GM12878 (cell line): Measurements from ENCODE around the gene PLA2G2C. TPM values are rescaled to one million over a fixed set of nuclear protein-coding genes. Genes with fewer than 3 reads are reported as not detected.

ENCODE experiments used
- ATAC-seq: fragments of 200-7000 bp; cut with Tn5 transposase; 3 replicates; pipeline ENCODE4 v1.9.1; 2020; ENCODE audit warnings: mild to moderate bottlenecking, moderate library complexity
- BruUV-seq: library from RNA; stranded (reverse); fragments of 400-500 nt; replicated peaks from 2 replicates; lab custom pipeline; 2021; lab: Mats Ljungman, UMichigan
- CTCF ChIA-PET: fragments of 300-600 bp; sonication (Branson Sonifier 250); formaldehyde crosslinking; extraction: SDS; loops from one replicate; lab custom pipeline; 2021; ENCODE audit warnings: inconsistent platforms; lab: Yijun Ruan, JAX
- POLR2A ChIA-PET: fragments of 350-600 bp; formaldehyde crosslinking; extraction: SDS; loops from one replicate; lab custom pipeline; 2021; ENCODE audit warnings: inconsistent platforms; lab: Charles Lee
- RAD21 ChIA-PET: fragments of 300-600 bp; sonication (Branson Sonifier 250); formaldehyde crosslinking; loops from one replicate; lab custom pipeline; 2023; ENCODE audit warnings: antibody characterized with exemption; ENCODE audit not compliant: unreplicated experiment; lab: Charles Lee
- SMC1A ChIA-PET: fragments of 300-600 bp; sonication (Branson Sonifier 250); formaldehyde crosslinking; loops from one replicate; lab custom pipeline; 2023; ENCODE audit not compliant: unreplicated experiment, uncharacterized antibody; lab: Charles Lee
- DNase-seq: peaks from one replicate; pipeline ENCODE4 v3.0.0-alpha.2; 2011; ENCODE audit warnings: low read depth, low spot score
- FAIRE-seq: peaks from 3 replicates; lab custom pipeline; 2011; peaks lifted over from hg19 to GRCh38; lab: Jason Lieb, UNC
- H2AFZ ChIP-seq: 2 replicates; pipeline ENCODE4 v1.6.0; 2011; ENCODE audit warnings: low read depth, low read length, control low read depth; ENCODE audit not compliant: control insufficient read depth
- H3K27ac ChIP-seq: 2 replicates; pipeline ENCODE4 v1.5.1; 2011; ENCODE audit warnings: control low read depth; ENCODE audit not compliant: control insufficient read depth, insufficient read depth
- H3K27me3 ChIP-seq, 2 experiments: replicated peaks in 1 of 2; 2 replicates each; pipeline versions ENCODE4 v1.6.0 to v1.6.1; 2011; ENCODE audit warnings: low read length in 1 of 2; ENCODE audit not compliant: control insufficient read depth in 2 of 2, insufficient read depth in 2 of 2
- H3K36me3 ChIP-seq, 2 experiments: 2 replicates each; pipeline ENCODE4 v1.5.1; 2011; ENCODE audit warnings: low read length in 1 of 2; ENCODE audit not compliant: control insufficient read depth in 2 of 2, insufficient read depth in 2 of 2
- H3K4me1 ChIP-seq: 2 replicates; pipeline ENCODE4 v1.6.1; 2011; ENCODE audit warnings: mild to moderate bottlenecking, low read length, moderate library complexity, mixed read lengths; ENCODE audit not compliant: control insufficient read depth, insufficient read depth
- H3K4me2 ChIP-seq: 2 replicates; pipeline ENCODE4 v1.6.0; 2011; ENCODE audit warnings: control low read depth; ENCODE audit not compliant: control insufficient read depth, insufficient read depth
- H3K4me3 ChIP-seq: fragments of 200-600 bp; sonication (generic); 2 replicates; pipeline ENCODE4 v1.5.1; 2016
- H3K79me2 ChIP-seq: 2 replicates; pipeline ENCODE4 v1.6.0; 2011; ENCODE audit warnings: low read length; ENCODE audit not compliant: control insufficient read depth, insufficient read depth
- H3K9ac ChIP-seq: 2 replicates; pipeline ENCODE4 v1.8.0; 2011; ENCODE audit warnings: low read length, control low read depth, mixed read lengths; ENCODE audit not compliant: control insufficient read depth, insufficient read depth
- H3K9me3 ChIP-seq: replicated peaks from 3 replicates; pipeline ENCODE4 v1.5.1; 2011; ENCODE audit warnings: mild to moderate bottlenecking, low read length; ENCODE audit not compliant: control insufficient read depth, insufficient read depth
- H4K20me1 ChIP-seq: 2 replicates; pipeline ENCODE4 v1.6.0; 2011; ENCODE audit not compliant: control insufficient read depth, insufficient read depth
- BCL11A ChIP-seq: IDR thresholded peaks from 2 replicates; pipeline ENCODE4 v1.6.1; 2011; ENCODE audit warnings: low read depth, low read length
- BRCA1 ChIP-seq: IDR thresholded peaks from 2 replicates; pipeline ENCODE4 v1.6.1; 2011; ENCODE audit warnings: low read depth, low read length, improper control_type of control experiment
- CHD1 ChIP-seq: IDR thresholded peaks from 2 replicates; pipeline ENCODE4 v1.6.1; 2012; ENCODE audit warnings: low read depth, low read length, improper control_type of control experiment
- CHD2 ChIP-seq: IDR thresholded peaks from 2 replicates; pipeline ENCODE4 v1.6.1; 2011; ENCODE audit warnings: low read depth, low read length, improper control_type of control experiment, borderline replicate concordance
- CREB1 ChIP-seq: IDR thresholded peaks from 2 replicates; pipeline ENCODE4 v1.6.1; 2012; ENCODE audit warnings: low read depth, mild to moderate bottlenecking, inconsistent platforms
- FOXK2 ChIP-seq: fragments of 450-650 bp; IDR thresholded peaks from 2 replicates; pipeline ENCODE4 v1.6.1; 2017; ENCODE audit warnings: mild to moderate bottlenecking, moderate library complexity
- IRF3 ChIP-seq: fragments of 450-650 bp; IDR thresholded peaks from 2 replicates; pipeline ENCODE4 v1.6.1; 2014; ENCODE audit warnings: mild to moderate bottlenecking
- MEF2A ChIP-seq: IDR thresholded peaks from 2 replicates; pipeline ENCODE4 v1.6.1; 2011; ENCODE audit warnings: low read depth, mild to moderate bottlenecking, low read length, moderate library complexity; ENCODE audit not compliant: insufficient read depth
- NR2F1 ChIP-seq: fragments of 450-650 bp; conservative IDR thresholded peaks from 2 replicates; pipeline ENCODE4 v1.6.1; 2017; ENCODE audit warnings: mild to moderate bottlenecking
- POLR2A ChIP-seq: IDR thresholded peaks from 2 replicates; pipeline ENCODE4 v1.6.1; 2011; ENCODE audit warnings: low read depth, mild to moderate bottlenecking, low read length
- RBBP5 ChIP-seq: fragments of 200-600 bp; sonication (generic); conservative IDR thresholded peaks from 2 replicates; pipeline ENCODE4 v1.6.1; 2016
- SIX5 ChIP-seq: IDR thresholded peaks from 2 replicates; pipeline ENCODE4 v1.6.1; 2011; ENCODE audit warnings: mild to moderate bottlenecking, low read depth, low read length, moderate library complexity; ENCODE audit not compliant: severe bottlenecking
- SMAD1 ChIP-seq: fragments of 450-650 bp; IDR thresholded peaks from 2 replicates; pipeline ENCODE4 v1.6.1; 2018; ENCODE audit warnings: mild to moderate bottlenecking, low read depth; ENCODE audit not compliant: partially characterized antibody
- TBL1XR1 ChIP-seq: IDR thresholded peaks from 2 replicates; pipeline ENCODE4 v1.6.1; 2012; ENCODE audit warnings: low read depth, low read length, improper control_type of control experiment
- ZNF592 ChIP-seq: fragments of 450-650 bp; IDR thresholded peaks from 2 replicates; pipeline ENCODE4 v1.6.1; 2017; ENCODE audit warnings: mild to moderate bottlenecking, moderate library complexity
- WGBS: methylation state at CpG from one replicate; pipeline ENCODE4 v1.1.6; 2016; ENCODE audit warnings: low lambda C conversion rate; ENCODE audit not compliant: insufficient replicate concordance, insufficient coverage; ENCODE audit errors: missing lambda C conversion rate; 5-methylcytosine and 5-hydroxymethylcytosine counted together
- in situ Hi-C: fragments of 300-500 bp; cut with MboI; formaldehyde crosslinking; loops from 9 replicates; pipeline ENCODE4 v1.14.3; 2018; ENCODE audit warnings: mixed read lengths
- intact Hi-C: fragments of 100-400 bp; cut with micrococcal nuclease; formaldehyde crosslinking; loops from one replicate; pipeline ENCODE4 v1.14.2; 2022; ENCODE audit not compliant: unreplicated experiment
- polyA plus RNA-seq, 11 experiments: library from polyadenylated mRNA; depleted of rRNA in 4 of 11; unstranded in 6 of 11; stranded (reverse) in 5 of 11; fragments of >200 nt; fragmentation: Nextera tagmentation in 4 of 11; fragmentation: Illumina TruSeq in 1 of 11; extraction: Ambion mirVana in 4 of 11; extraction: Trizol in 1 of 11; gene quantifications; 1 replicate in 1 of 11; 2 replicates in 10 of 11; pipeline versions ENCODE4 v1.2.1 to v1.2.3, GENCODE V29; 2011 to 2016; ENCODE audit warnings: inconsistent platforms in 2 of 11, missing spikeins in 2 of 11, low read depth in 1 of 11
- total RNA-seq, 4 experiments: library from RNA; depleted of rRNA in 3 of 4; stranded (reverse); fragments of >200 nt in 3 of 4; fragmentation: Illumina TruSeq in 1 of 4; extraction: Trizol in 1 of 4; gene quantifications; 2 replicates each; pipeline versions ENCODE4 v1.2.1 to v1.2.3, GENCODE V29; 2013 to 2021

Gene PLA2G2C
- total and polyA plus RNA-seq, 10 of the 15 experiments (the other 5 are each of a cell fraction or from before 2014, with no cell fraction given): 0.05 TPM; not detected in 9

DNA sequence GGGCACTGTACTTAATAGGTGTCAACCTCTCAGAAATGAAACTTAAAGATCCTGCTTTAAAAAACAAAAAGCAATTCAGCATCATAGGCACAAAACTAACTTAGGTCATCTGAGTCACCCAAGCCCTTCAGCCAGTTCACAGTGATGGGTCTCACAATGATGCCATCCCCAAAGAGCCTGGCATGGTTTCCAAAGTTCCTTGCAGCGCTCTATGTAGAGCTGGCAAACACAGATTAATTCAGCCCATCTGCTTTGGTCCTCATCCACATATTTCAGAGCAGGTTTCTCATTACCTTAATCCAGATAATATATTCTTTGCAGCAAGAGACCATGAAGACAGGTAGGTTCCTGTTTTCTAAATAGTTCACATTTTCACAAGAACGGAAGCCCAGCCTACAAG is 14.6 kb upstream of the PLA2G2C start:
- SMC1A ChIA-PET: no interaction called here
- BruUV-seq: no TSS peak
- in situ Hi-C loops: no loop called here

GRCh38 chr1:20199840-20200239 is 13.5 kb upstream of the PLA2G2C start:
- H3K4me2 ChIP-seq: no peak overlapping the region
- no peaks in the 10 kb centered on the region for H3K9me3 ChIP-seq
- H3K36me3 ChIP-seq: no peaks in the 10 kb centered on the region
- WGBS: 15% methylated on average over 2 of the region's 2 CpGs
- intact Hi-C loops: loop anchor here (5.0 to 10.0 kb wide), 2 partner anchors 48 to 225 kb away; partner anchors contain the start of gene PLA2G2A
- H3K27me3 ChIP-seq: peaks cover 4% of the 10 kb centered on the region in 2 experiments; a peak in 2 of 4 replicates
- CTCF ChIA-PET: interaction anchor here (1.0 kb wide), 1 partner anchor 13 kb away, joined by 4 read pairs; no protein-coding TSS in a partner anchor
- FAIRE-seq: no peak
- H2AFZ ChIP-seq: no peak overlapping the region
- no peaks in the 10 kb centered on the region for H3K4me1 ChIP-seq
- ATAC-seq: no peak
- in situ Hi-C loops: no loop called here
- H4K20me1 ChIP-seq: no peaks in the 10 kb centered on the region
- SMC1A ChIA-PET: interaction anchor here (1.1 kb wide), 1 partner anchor 24 kb away, joined by 3 read pairs; no protein-coding TSS in a partner anchor
- no TSS peak for BruUV-seq
- no peaks in the 10 kb centered on the region for H3K79me2 ChIP-seq
- POLR2A ChIA-PET: no interaction called here
- no peak overlapping the region for H3K9ac ChIP-seq
- no peak for DNase-seq
- RAD21 ChIA-PET: no interaction called here
- no peak overlapping the region for H3K4me3 ChIP-seq
- H3K27ac ChIP-seq: no peak overlapping the region
- TF ChIP-seq NR2F1: no peak
- TF ChIP-seq RBBP5: no peak
- no peak for TF ChIP-seq MEF2A
- TF ChIP-seq CREB1: no peak
- no peak for TF ChIP-seq BCL11A
- no peak for TF ChIP-seq ZNF592
- no peak for TF ChIP-seq CHD2
- no peak for TF ChIP-seq IRF3
- TF ChIP-seq SIX5: no peak
- no peak for TF ChIP-seq POLR2A
- no peak for TF ChIP-seq BRCA1
- TF ChIP-seq CHD1: no peak

More for the DNA sequence above, 14.6 kb upstream of the PLA2G2C start:
- CTCF ChIA-PET: no interaction called here
- H3K9me3 ChIP-seq: no peaks in the 10 kb centered on the region
- TF ChIP-seq SIX5 (no peak), CREB1 (no peak), SMAD1 (no peak), FOXK2 (no peak), TBL1XR1 (no peak)
- TF ChIP-seq, all 136 proteins: peak for 0
- H3K27ac ChIP-seq: no peak overlapping the region
- H3K79me2 ChIP-seq: no peaks in the 10 kb centered on the region
- no peak overlapping the region for H3K9ac ChIP-seq
- no peaks in the 10 kb centered on the region for H3K36me3 ChIP-seq
- FAIRE-seq (no peak), DNase-seq (no peak), ATAC-seq (no peak)
- POLR2A ChIA-PET: no interaction called here
- H3K27me3 ChIP-seq: peaks cover 4% of the 10 kb centered on the region in 2 experiments; a peak in 2 of 4 replicates
- intact Hi-C loops: no loop called here
- 5% methylated on average over 2 of the region's 2 CpGs for WGBS
- H2AFZ ChIP-seq: no peak overlapping the region
- no peak overlapping the region for H3K4me3 ChIP-seq
- H3K4me2 ChIP-seq: no peak overlapping the region
- no peaks in the 10 kb centered on the region for H4K20me1 ChIP-seq
- H3K4me1 ChIP-seq: no peaks in the 10 kb centered on the region
- RAD21 ChIA-PET: no interaction called here
